ENCODE data around the gene FAM72A.
"Not testable (repeated sequence)": the region's sequence is repeated elsewhere in the genome, so short reads cannot be mapped to it uniquely, and the experiment has no call there.

Gene FAM72A

GRCh38 chr1:206202789-206203363 is at the start of gene FAM72A:
FAM72A (minus strand) TSS chr1:206202839; CDS start chr1:206202025, 814 bp downstream.
- DNase-seq: peak; percentile 100

DNA sequence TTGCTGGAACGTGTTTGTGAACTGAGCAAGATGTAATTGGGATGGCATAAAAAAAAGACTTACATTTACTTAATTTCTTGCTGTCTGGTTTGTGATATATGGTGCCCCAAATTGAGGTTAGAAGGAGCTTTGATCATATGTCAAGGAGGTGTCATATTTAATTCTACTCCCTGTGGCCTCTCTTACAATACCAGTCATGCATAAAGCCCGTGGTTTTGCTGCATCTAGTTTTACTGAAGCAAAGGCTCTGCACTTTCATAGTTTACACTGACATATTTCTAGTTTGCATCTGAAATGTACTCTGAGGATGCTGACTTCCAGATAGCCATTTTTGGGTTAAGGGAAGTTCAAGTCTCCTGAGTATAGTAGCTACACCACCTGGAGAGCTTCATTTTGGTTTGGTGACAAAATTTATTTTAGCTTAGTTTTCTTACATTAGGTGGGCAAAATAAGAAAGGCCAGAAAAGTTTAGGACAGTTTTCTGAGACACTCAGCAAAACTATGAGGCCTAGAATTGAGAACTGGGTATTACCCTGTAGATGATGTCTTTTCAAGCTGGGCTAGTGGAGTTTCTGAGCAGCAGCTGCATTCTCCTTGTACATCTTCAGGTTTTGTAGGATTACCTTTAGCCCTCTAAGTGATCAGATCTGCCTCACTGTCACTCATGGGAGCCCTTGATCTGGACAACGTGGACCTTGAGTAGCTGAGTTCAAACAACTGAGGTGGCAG is 48.5 kb upstream of the FAM72A start:
- not testable (repeated sequence) for DNase-seq

DNA sequence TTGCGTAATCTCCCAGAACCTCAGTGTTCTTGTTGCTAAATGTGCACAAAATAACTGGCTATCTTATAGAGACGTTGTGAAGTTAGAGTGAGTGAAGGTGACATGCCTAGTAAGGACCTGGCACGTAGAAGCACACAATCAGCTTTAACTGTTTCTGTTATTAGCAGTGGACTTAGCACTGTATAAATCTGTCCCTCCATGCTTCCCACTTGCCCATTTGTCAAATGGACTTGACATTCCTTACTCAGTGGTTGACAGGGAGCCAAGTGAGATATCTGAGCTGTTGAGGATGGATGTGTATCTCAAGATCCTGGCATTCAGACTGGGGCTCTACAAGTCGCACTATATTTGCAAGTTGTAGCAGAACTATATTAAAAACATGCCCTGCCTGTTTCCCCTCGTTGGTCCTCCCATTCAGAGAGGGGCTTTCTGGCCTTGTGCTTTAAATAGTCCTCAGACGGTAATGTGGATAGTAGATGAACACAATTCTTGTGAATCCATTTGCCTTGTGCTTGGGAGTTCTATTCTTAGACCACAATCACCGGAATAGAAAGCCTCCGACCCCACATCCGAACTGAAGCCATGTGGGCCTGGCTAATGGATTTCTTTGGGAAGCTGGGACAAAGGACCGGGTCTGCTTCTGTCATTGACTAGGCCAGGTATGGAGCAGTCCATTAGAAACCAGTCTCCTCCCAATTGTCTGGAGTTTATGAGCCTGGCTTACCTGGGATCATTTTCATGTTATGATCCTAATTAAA is 43.7 kb upstream of the FAM72A start:
- DNase-seq: not testable (repeated sequence)

GRCh38 chr1:206245479-206245878 is 42.8 kb upstream of the FAM72A start:
- DNase-seq: not testable (repeated sequence)

GRCh38 chr1:206243335-206243734 is 40.7 kb upstream of the FAM72A start:
- DNase-seq: not testable (repeated sequence)

DNA sequence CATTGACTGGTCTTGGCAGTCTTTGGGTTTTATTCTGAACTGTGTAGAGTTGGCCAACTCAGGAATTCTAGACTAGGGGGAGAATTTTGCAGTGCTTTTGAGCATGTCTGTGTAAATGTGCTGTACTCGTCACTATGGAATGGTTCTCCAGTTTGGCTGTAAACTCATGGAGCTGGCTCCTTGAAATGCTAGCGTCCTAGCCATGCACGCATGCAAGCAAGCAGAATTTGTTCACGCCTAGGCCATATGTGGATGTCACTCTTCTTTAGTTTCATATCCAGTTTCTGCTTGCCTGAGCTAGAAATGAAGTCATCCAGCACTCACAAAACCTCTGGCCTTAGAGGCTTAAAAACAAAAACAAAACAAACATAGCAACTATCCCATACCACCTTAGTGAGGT is 37.6 kb upstream of the FAM72A start:
- DNase-seq: not testable (repeated sequence)

DNA sequence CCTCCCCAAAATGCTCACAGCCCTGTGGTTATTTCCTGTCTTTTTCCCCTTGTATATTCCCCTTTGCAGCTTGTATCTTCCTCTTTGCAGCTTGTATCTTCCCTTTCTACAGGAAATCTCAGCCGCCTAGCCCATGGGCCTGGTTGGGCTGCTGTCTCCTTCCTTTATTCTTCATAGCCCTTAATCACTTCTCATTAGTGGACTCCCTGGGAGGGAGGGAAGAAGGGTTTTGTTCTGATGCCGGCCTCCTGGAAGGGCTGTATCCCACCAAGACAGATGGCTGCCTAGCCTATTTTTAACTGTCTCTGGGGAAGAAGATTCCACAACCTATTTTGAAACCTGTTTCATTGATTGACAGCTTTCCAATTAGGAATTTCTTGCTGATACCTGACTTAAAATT is 32.6 kb upstream of the FAM72A start:
- not testable (repeated sequence) for DNase-seq

GRCh38 chr1:206234189-206234916 is 31.7 kb upstream of the FAM72A start:
- DNase-seq: not testable (repeated sequence)

DNA sequence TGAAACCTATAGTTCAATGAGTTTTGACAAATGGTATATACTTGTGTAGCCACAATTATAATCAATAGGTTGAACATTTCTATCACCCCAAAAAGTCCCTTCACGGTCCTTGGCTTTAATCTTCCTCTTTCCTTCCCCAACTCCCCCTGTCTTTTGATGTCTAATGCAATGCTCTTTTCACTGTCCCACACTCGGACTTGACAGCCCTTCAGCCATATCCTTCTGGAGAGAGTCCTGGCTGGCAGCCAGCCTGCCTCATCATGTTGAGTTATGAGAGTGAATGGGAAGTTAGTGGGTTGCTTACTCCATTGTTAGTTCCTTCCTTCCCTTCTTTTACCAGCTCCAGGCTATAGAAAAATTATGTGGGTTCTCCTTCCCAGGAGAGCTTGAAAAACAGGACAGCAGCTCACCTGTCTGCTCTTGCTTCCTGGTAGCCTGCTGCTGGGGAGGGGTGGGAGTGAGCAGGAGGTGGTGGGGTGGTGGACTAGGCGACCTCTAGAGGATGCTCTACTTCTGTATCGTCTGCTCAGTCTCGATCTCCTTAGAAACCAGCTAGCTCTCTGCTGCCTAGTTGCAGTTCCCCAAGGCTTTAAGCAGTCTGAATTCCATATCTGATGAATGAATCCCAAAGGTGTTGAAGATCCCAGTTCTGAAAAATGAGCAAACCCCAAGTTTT is 30.5 kb upstream of the FAM72A start:
- DNase-seq: not testable (repeated sequence)

- not testable (repeated sequence) for DNase-seq
Observed at GRCh38 chr1:206231989-206232388, 29.4 kb upstream of the FAM72A start.

GRCh38 chr1:206229286-206229685 is 26.6 kb upstream of the FAM72A start:
- not testable (repeated sequence) for DNase-seq

GRCh38 chr1:206226886-206227285 is 24.2 kb upstream of the FAM72A start:
- DNase-seq: not testable (repeated sequence)

DNA sequence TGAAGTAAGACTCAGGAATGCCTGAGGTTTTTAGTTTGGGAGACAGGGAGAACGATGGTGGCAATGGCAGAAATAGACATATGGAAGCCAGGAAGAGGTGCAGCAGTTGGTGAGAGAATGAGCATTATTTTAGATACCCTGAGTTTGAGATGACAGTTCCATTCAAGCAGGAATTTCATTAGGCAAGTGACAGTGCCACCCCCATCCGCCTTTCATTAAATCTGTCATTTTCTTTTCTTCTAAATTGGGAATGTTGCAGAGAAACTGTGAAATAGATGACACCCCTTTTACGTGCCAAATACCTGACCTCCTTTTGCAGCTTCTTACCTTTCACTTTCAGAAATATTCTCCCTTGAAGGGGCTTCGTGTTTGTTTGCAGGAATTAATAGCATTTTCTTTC is 22.7 kb upstream of the FAM72A start:
- not testable (repeated sequence) for DNase-seq

DNA sequence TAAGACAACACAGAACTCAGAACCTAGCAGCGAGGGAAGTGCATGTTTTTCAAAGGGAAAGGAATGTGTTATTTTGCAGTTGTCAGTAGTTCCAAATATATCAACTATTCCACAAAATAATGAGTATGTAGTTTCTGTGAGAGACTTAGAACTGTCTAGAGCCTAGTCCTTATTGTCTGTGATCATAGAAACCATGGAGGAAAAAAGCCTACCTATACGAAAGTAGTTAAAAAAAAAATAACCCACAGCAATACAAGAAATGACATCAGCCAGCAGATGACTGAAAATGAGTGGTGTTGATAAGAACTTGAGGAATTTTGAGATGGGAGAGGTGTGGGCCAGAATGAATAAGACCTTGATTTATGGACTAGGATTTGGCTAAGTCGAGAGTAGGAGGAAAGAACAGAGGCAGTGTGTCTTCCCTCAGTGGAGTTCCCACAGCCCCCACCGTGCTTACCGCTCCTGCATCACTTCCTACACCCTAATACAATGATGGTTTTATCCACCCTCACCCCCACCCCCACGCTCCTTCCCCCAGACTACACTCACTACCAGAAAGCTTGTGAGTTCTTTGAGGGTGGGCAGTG is 21.6 kb upstream of the FAM72A start:
- DNase-seq: not testable (repeated sequence)

- not testable (repeated sequence) for DNase-seq
Observed at GRCh38 chr1:206221585-206221984, 18.9 kb upstream of the FAM72A start.

GRCh38 chr1:206220332-206221000 is 17.8 kb upstream of the FAM72A start:
- DNase-seq: not testable (repeated sequence)

DNA sequence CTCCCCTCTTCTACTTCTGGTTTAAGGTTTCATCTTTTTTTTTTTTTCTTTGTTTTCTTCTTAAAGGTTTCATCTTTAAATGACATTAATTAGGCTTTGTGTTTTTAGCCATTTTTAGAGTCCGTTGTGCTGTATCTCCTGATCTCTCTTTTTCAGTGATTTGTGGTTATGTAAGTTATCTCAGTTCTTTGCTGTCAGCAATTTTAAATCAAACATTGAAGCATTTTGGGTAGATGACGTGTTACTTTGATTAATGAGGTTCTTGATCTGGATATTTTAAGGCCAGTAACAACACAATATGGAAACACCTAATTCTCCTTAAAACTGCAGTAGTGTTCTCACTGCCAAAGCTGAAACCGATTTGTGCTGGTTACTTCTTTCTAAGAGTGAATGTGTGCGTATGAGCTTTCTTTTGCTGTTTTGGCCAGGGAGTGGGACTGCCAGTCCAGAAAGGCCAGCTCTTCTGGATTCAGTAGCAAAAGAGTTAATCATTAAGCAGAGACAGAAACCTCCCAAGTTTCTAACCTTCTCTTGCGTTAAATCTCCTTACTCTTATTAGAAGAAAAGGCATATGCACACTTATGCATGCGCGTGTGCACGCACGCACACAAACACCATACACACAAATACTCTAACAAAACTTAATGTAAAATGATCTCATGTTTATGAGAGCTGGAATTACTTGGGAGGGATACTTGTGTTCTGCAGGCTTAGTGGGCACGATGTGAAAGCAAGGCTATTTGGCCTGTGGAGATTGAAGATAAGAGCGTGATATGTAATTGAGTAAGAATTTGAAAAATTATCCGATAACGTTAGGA is 17.1 kb upstream of the FAM72A start:
- not testable (repeated sequence) for DNase-seq

- DNase-seq: not testable (repeated sequence)
Observed at GRCh38 chr1:206218765-206219164, 16.1 kb upstream of the FAM72A start.

DNA sequence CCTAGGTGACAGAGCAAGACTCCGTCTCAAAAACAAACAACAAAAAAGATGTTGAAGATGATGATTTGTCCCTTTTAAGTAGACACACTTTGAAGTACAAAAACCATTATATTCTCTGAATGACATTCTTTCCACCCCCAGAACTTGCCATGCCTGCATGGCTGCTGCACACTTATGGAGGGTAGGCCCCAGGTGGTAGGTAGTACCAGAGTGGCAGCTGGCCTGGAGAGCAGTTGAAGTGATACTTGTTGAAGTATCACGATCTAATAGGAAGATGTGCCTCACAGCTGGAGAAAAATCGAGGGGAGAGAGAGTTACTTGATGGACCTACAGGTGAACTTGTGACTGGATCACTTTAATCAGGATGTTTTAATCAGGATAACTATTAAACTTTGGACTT is 15.6 kb upstream of the FAM72A start:
- DNase-seq: not testable (repeated sequence)
